ENCODE results near the gene FRMD4A. TPM values are rescaled to one million over a fixed set of nuclear protein-coding genes. Genes with fewer than 3 reads are reported as not detected.

The FRMD4A gene
- total RNA-seq, 1 experiment from 2014 or later: 19.6 TPM

- Histone ChIP-seq H3K4ac (ENCODE audit: low read depth, low read length) (no peak overlapping the region), H3K27ac (ENCODE audit: insufficient read length, low read depth, low read length) (no peak overlapping the region)
Observed at GRCh38 chr10:13784067-13784466, 546.7 kb downstream of the FRMD4A start.

More at GRCh38 chr10:13784067-13784466, 546.7 kb downstream of the FRMD4A start:
- Histone ChIP-seq H3K23ac (ENCODE audit: insufficient read length, low read depth, low read length) (no peak overlapping the region), H3K9me3 (ENCODE audit: control insufficient read depth, low read depth, low read length) (no peaks in the 10 kb centered on the region), H3T11ph (ENCODE audit: low read length) (no peak overlapping the region), H2BK120ac (ENCODE audit: low read depth, low read length, poor library complexity, severe bottlenecking) (no peak overlapping the region), H3K23me2 (ENCODE audit: insufficient read length, low read depth, low read length, poor library complexity, severe bottlenecking) (no peaks in the 10 kb centered on the region), H3K4me1 (ENCODE audit: insufficient read depth, low read length) (no peaks in the 10 kb centered on the region), H3K18ac (ENCODE audit: insufficient read length, low read depth, low read length) (no peak overlapping the region), H2AK5ac (ENCODE audit: insufficient read length, low read length) (no peak overlapping the region), H4K5ac (ENCODE audit: insufficient read length, low read depth, low read length) (no peak overlapping the region), H3K14ac (ENCODE audit: insufficient read depth, low read length) (no peak overlapping the region), H3K79me1 (ENCODE audit: insufficient read depth, low read depth, low read length, poor library complexity, severe bottlenecking) (peaks cover 3% of the 10 kb centered on the region), H2BK20ac (ENCODE audit: low read depth, low read length, poor library complexity, severe bottlenecking) (no peak overlapping the region), H2BK12ac (ENCODE audit: insufficient read length, low read depth, low read length) (no peak overlapping the region), H2BK15ac (ENCODE audit: low read depth, low read length) (no peak overlapping the region), H4K20me1 (ENCODE audit: control insufficient read depth, insufficient read depth, insufficient read length) (no peaks in the 10 kb centered on the region), H3K4me2 (ENCODE audit: insufficient read depth, insufficient read length, low read length) (no peak overlapping the region), H3K9ac (ENCODE audit: extremely low read depth, insufficient read length, low read length) (no peak overlapping the region), H3K56ac (ENCODE audit: insufficient read length, low read depth, low read length) (no peak overlapping the region), H3K27me3 (ENCODE audit: insufficient read depth, low read length) (no peaks in the 10 kb centered on the region), H4K91ac (ENCODE audit: insufficient read length, low read depth, low read length) (no peak overlapping the region), H4K8ac (replicated peaks; ENCODE audit: insufficient read length, low read depth, low read length) (no peak overlapping the region), H3K79me2 (ENCODE audit: insufficient read depth, low read length) (no peaks in the 10 kb centered on the region), H2BK5ac (ENCODE audit: insufficient read length, low read length) (no peak overlapping the region), H2AFZ (ENCODE audit: low read length) (no peak overlapping the region)
- TF ChIP-seq CTCF (conservative IDR thresholded peaks at IDR 0.05): peak; percentile 69
- Mint-ChIP-seq H3K27me3 (ENCODE audit: low read depth) (no peaks in the 10 kb centered on the region), H3K4me1 (peaks cover 8 to 9% of the 10 kb centered on the region in 2 experiments), H3K4me3 (no peak overlapping the region), H3K27ac (peak overlapping the region in 2 of 3 experiments; percentile 7 to 72; a peak in 1 of 7 replicates), H3K36me3 (ENCODE audit: insufficient read depth in 1 of 3, low read depth in 3 of 3) (peaks cover 3 to 8% (median 7%) of the 10 kb centered on the region in 3 experiments; a peak in 5 of 7 replicates), H3K9me3 (no peaks in the 10 kb centered on the region)
- DNase-seq: peak; percentile 41
- WGBS (ENCODE audit: extremely low coverage, insufficient read length, low lambda C conversion rate): no CpG with 5 or more reads among the region's 2 CpGs

All from H9 (cell line).